Activated CD8-positive, alpha-beta T cell treated with anti-CD3 and anti-CD28 coated beads, Interleukin-2, amount 10 ng/mL, durations not matched to agents 7 days and 5 days (primary cell): ENCODE results near the gene AKR1D1. TPM values are rescaled to one million over a fixed set of nuclear protein-coding genes. Genes with fewer than 3 reads are reported as not detected.
"Not testable (repeated sequence)": the region's sequence is repeated elsewhere in the genome, so short reads cannot be mapped to it uniquely, and the experiment has no call there.

ENCODE experiments used
- ATAC-seq: fragments of 150-1000 bp; cut with Tn5 transposase; one replicate; pipeline ENCODE4 v1.10.0; 2021; ENCODE audit warnings: moderate library complexity
- CTCF ChIA-PET: fragments of 350-600 bp; sonication (Branson Sonifier 250); formaldehyde crosslinking; loops from one replicate; lab custom pipeline; 2021; ENCODE audit warnings: antibody characterized with exemption; lab: Charles Lee
- POLR2A ChIA-PET: fragments of 350-600 bp; sonication (Branson Sonifier 250); formaldehyde crosslinking; loops from one replicate; lab custom pipeline; 2021; ENCODE audit warnings: antibody characterized with exemption; lab: Charles Lee
- DNase-seq: peaks from one replicate; pipeline ENCODE4 v3.0.0-alpha.2; 2020
- H3K27ac Mint-ChIP-seq: one replicate; pipeline ENCODE4 v1.8.0; 2021; ENCODE audit warnings: mild to moderate bottlenecking, mixed read lengths
- H3K27me3 Mint-ChIP-seq: one replicate; pipeline ENCODE4 v1.8.0; 2021; ENCODE audit warnings: low read depth, mixed read lengths
- H3K36me3 Mint-ChIP-seq: one replicate; pipeline ENCODE4 v1.8.0; 2021; ENCODE audit warnings: low read depth, mixed read lengths
- H3K4me1 Mint-ChIP-seq: one replicate; pipeline ENCODE4 v1.8.0; 2021; ENCODE audit warnings: low read depth, mixed read lengths
- H3K4me3 Mint-ChIP-seq: one replicate; pipeline ENCODE4 v1.8.0; 2021; ENCODE audit warnings: mild to moderate bottlenecking, mixed read lengths
- H3K9me3 Mint-ChIP-seq: one replicate; pipeline ENCODE4 v1.8.0; 2022; ENCODE audit warnings: mixed read lengths; ENCODE audit not compliant: insufficient read depth
- total RNA-seq, 2 experiments: library from RNA; stranded (reverse); gene quantifications; one replicate each; pipeline ENCODE4 v1.2.3, GENCODE V29; 2021

AKR1D1 gene
- not detected for total RNA-seq

- ATAC-seq: no peak
- no peaks in the 10 kb centered on the region for H3K9me3 Mint-ChIP-seq
- no peak for DNase-seq
- POLR2A ChIA-PET: no interaction called here
- H3K4me1 Mint-ChIP-seq: no peaks in the 10 kb centered on the region
- H3K27ac Mint-ChIP-seq: no peak within 1 kb of the TSS
- no peaks in the 10 kb centered on the region for H3K27me3 Mint-ChIP-seq
- H3K36me3 Mint-ChIP-seq: no peaks in the 10 kb centered on the region
- CTCF ChIA-PET: no interaction called here
- no peak within 1 kb of the TSS for H3K4me3 Mint-ChIP-seq
Measured at GRCh38 chr7:138076196-138076595, at the start of gene AKR1D1. AKR1D1 (plus strand) TSS chr7:138076459; CDS start chr7:138076519, 60 bp downstream.

GRCh38 chr7:138027100-138027499 is 49.2 kb upstream of the AKR1D1 start:
- ChIA-PET POLR2A (no interaction called here), CTCF (no interaction called here)
- H3K4me3 Mint-ChIP-seq: no peak overlapping the region
- peaks cover 14% of the 10 kb centered on the region for H3K4me1 Mint-ChIP-seq
- H3K27me3 Mint-ChIP-seq: no peaks in the 10 kb centered on the region
- peaks cover 6% of the 10 kb centered on the region for H3K36me3 Mint-ChIP-seq
- H3K9me3 Mint-ChIP-seq: peaks cover 5% of the 10 kb centered on the region
- H3K27ac Mint-ChIP-seq: no peak overlapping the region
- DNase-seq (no peak), ATAC-seq (no peak)

GRCh38 chr7:138029126-138029525 is 47.1 kb upstream of the AKR1D1 start:
- Mint-ChIP-seq H3K4me3 (no peak overlapping the region), H3K4me1 (peaks cover 3% of the 10 kb centered on the region), H3K9me3 (peaks cover 5% of the 10 kb centered on the region), H3K27me3 (peaks cover 3% of the 10 kb centered on the region), H3K36me3 (peaks cover 4% of the 10 kb centered on the region), H3K27ac (no peak overlapping the region)
- CTCF ChIA-PET: no interaction called here
- DNase-seq: no peak
- no peak for ATAC-seq
- POLR2A ChIA-PET: no interaction called here

- DNase-seq (no peak), ATAC-seq (no peak)
- POLR2A ChIA-PET: no interaction called here
- Mint-ChIP-seq H3K27me3 (peaks cover 3% of the 10 kb centered on the region), H3K4me3 (no peak overlapping the region), H3K9me3 (peaks cover 11% of the 10 kb centered on the region), H3K4me1 (no peaks in the 10 kb centered on the region), H3K36me3 (peaks cover 4% of the 10 kb centered on the region), H3K27ac (no peak overlapping the region)
- CTCF ChIA-PET: interaction anchor here (1.2 kb wide), 1 partner anchor 23 kb away, joined by 4 read pairs; no protein-coding TSS in a partner anchor
Measured at GRCh38 chr7:138029941-138030340, 46.3 kb upstream of the AKR1D1 start.

- no peak overlapping the region for H3K27ac Mint-ChIP-seq
- peaks cover 3% of the 10 kb centered on the region for H3K27me3 Mint-ChIP-seq
- POLR2A ChIA-PET: no interaction called here
- H3K36me3 Mint-ChIP-seq: no peaks in the 10 kb centered on the region
- no peaks in the 10 kb centered on the region for H3K4me1 Mint-ChIP-seq
- H3K4me3 Mint-ChIP-seq: no peak overlapping the region
- ATAC-seq: no peak
- peaks cover 6% of the 10 kb centered on the region for H3K9me3 Mint-ChIP-seq
- CTCF ChIA-PET: interaction anchor here (1.0 to 1.2 kb wide), 2 partner anchors 22 to 23 kb away, joined by 4 read pairs; no protein-coding TSS in a partner anchor
- DNase-seq: no peak
Measured at GRCh38 chr7:138030679-138031351, 45.4 kb upstream of the AKR1D1 start.

- Mint-ChIP-seq H3K36me3 (peaks cover 3% of the 10 kb centered on the region), H3K27me3 (peaks cover 3% of the 10 kb centered on the region), H3K9me3 (peaks cover 11% of the 10 kb centered on the region), H3K4me3 (no peak overlapping the region), H3K27ac (no peak overlapping the region), H3K4me1 (no peaks in the 10 kb centered on the region)
- ATAC-seq: no peak
- CTCF ChIA-PET: interaction anchor here (0.8 kb wide), 1 partner anchor 30 kb away, joined by 4 read pairs; the partner anchor contains the start of gene CREB3L2
- POLR2A ChIA-PET: interaction anchor here (0.7 kb wide), 1 partner anchor 9 kb away, joined by 3 read pairs; no protein-coding TSS in a partner anchor
- DNase-seq: no peak
Measured at GRCh38 chr7:138032186-138032585, 44.1 kb upstream of the AKR1D1 start.

GRCh38 chr7:138032770-138033169 is 43.5 kb upstream of the AKR1D1 start:
- H3K9me3 Mint-ChIP-seq: peaks cover 14% of the 10 kb centered on the region
- DNase-seq: no peak

GRCh38 chr7:138033241-138033640 is 43.0 kb upstream of the AKR1D1 start:
- H3K36me3 Mint-ChIP-seq: peaks cover 3% of the 10 kb centered on the region
- no peak overlapping the region for H3K4me3 Mint-ChIP-seq
- H3K27ac Mint-ChIP-seq: no peak overlapping the region
- DNase-seq (no peak), ATAC-seq (no peak)
- H3K4me1 Mint-ChIP-seq: no peaks in the 10 kb centered on the region
- peaks cover 3% of the 10 kb centered on the region for H3K27me3 Mint-ChIP-seq
- ChIA-PET POLR2A (no interaction called here), CTCF (no interaction called here)
- H3K9me3 Mint-ChIP-seq: peaks cover 14% of the 10 kb centered on the region

More at GRCh38 chr7:138032770-138033169, 43.5 kb upstream of the AKR1D1 start:
- ChIA-PET CTCF (interaction anchor here (0.8 kb wide), 1 partner anchor 30 kb away, joined by 4 read pairs; the partner anchor contains the start of gene CREB3L2), POLR2A (no interaction called here)
- Mint-ChIP-seq H3K27ac (no peak overlapping the region), H3K27me3 (peaks cover 3% of the 10 kb centered on the region), H3K4me1 (no peaks in the 10 kb centered on the region), H3K4me3 (no peak overlapping the region), H3K36me3 (peaks cover 3% of the 10 kb centered on the region)
- no peak for ATAC-seq

GRCh38 chr7:138036135-138036534 is 40.1 kb upstream of the AKR1D1 start:
- DNase-seq: no peak
- Mint-ChIP-seq H3K9me3 (peaks cover 14% of the 10 kb centered on the region), H3K4me3 (no peak overlapping the region), H3K27me3 (peaks cover 5% of the 10 kb centered on the region), H3K4me1 (no peaks in the 10 kb centered on the region), H3K27ac (no peak overlapping the region), H3K36me3 (peaks cover 3% of the 10 kb centered on the region)
- ChIA-PET CTCF (no interaction called here), POLR2A (no interaction called here)
- ATAC-seq: no peak

- H3K9me3 Mint-ChIP-seq, H3K36me3 Mint-ChIP-seq, DNase-seq, CTCF ChIA-PET, ATAC-seq, H3K4me1 Mint-ChIP-seq, H3K27me3 Mint-ChIP-seq, H3K27ac Mint-ChIP-seq, POLR2A ChIA-PET, H3K4me3 Mint-ChIP-seq: not testable (repeated sequence)
Measured at GRCh38 chr7:138040063-138040462, 36.2 kb upstream of the AKR1D1 start.

- H3K4me3 Mint-ChIP-seq: no peak overlapping the region
- H3K36me3 Mint-ChIP-seq: no peaks in the 10 kb centered on the region
- ATAC-seq (no peak), DNase-seq (no peak)
- no peak overlapping the region for H3K27ac Mint-ChIP-seq
- ChIA-PET POLR2A (no interaction called here), CTCF (no interaction called here)
- no peaks in the 10 kb centered on the region for H3K9me3 Mint-ChIP-seq
- H3K27me3 Mint-ChIP-seq: peaks cover 13% of the 10 kb centered on the region
- H3K4me1 Mint-ChIP-seq: no peaks in the 10 kb centered on the region
Measured at GRCh38 chr7:138044897-138045296, 31.4 kb upstream of the AKR1D1 start.

- ChIA-PET POLR2A (no interaction called here), CTCF (no interaction called here)
- ATAC-seq (no peak), DNase-seq (no peak)
- H3K4me1 Mint-ChIP-seq: no peaks in the 10 kb centered on the region
- no peak overlapping the region for H3K4me3 Mint-ChIP-seq
- H3K27me3 Mint-ChIP-seq: peaks cover 10% of the 10 kb centered on the region
- H3K27ac Mint-ChIP-seq: no peak overlapping the region
- no peaks in the 10 kb centered on the region for H3K9me3 Mint-ChIP-seq
- H3K36me3 Mint-ChIP-seq: no peaks in the 10 kb centered on the region
Measured at GRCh38 chr7:138047907-138048306, 28.4 kb upstream of the AKR1D1 start.
